IMR-90 (cell line): ENCODE measurements around the gene CUX1. TPM values are rescaled to one million over a fixed set of nuclear protein-coding genes. Genes with fewer than 3 reads are reported as not detected.

Source experiments
- ATAC-seq: fragments of 200-7000 bp; cut with Tn5 transposase; 2 replicates; pipeline ENCODE4 v1.9.1; 2020; ENCODE audit warnings: low read depth, mild to moderate bottlenecking, moderate library complexity
- BruUV-seq: library from RNA; stranded (reverse); fragments of 400-500 nt; replicated peaks from 2 replicates; lab custom pipeline; 2021; lab: Mats Ljungman, UMichigan
- CTCF ChIA-PET: fragments of 300-600 bp; formaldehyde crosslinking; extraction: SDS; loops from one replicate; lab custom pipeline; 2021; ENCODE audit warnings: antibody characterized with exemption; lab: Yijun Ruan, JAX
- POLR2A ChIA-PET: fragments of 300-600 bp; sonication (Branson Sonifier 250); formaldehyde crosslinking; loops from one replicate; lab custom pipeline; 2022; ENCODE audit warnings: antibody characterized with exemption; ENCODE audit not compliant: unreplicated experiment; lab: Charles Lee
- DNase-seq: peaks from one replicate; pipeline ENCODE4 v3.0.0; 2013
- H2AFZ ChIP-seq: replicated peaks from 2 replicates; pipeline ENCODE3; 2013; ENCODE audit warnings: low read length, mild to moderate bottlenecking; ENCODE audit not compliant: poor library complexity
- H2AK5ac ChIP-seq: 2 replicates; pipeline ENCODE4 v1.6.1; 2013; ENCODE audit warnings: low read depth, low read length, inconsistent platforms
- H2AK9ac ChIP-seq: replicated peaks from 2 replicates; pipeline ENCODE3; 2013; ENCODE audit warnings: mild to moderate bottlenecking, low read depth, low read length, moderate library complexity; ENCODE audit not compliant: poor library complexity
- H2BK120ac ChIP-seq: 2 replicates; pipeline ENCODE4 v1.6.1; 2013; ENCODE audit warnings: low read depth, low read length, inconsistent platforms
- H2BK15ac ChIP-seq: 3 replicates; pipeline ENCODE4 v1.6.1; 2013; ENCODE audit warnings: low read depth, low read length, inconsistent platforms
- H2BK20ac ChIP-seq: 2 replicates; pipeline ENCODE4 v1.6.1; 2013; ENCODE audit warnings: low read depth, mild to moderate bottlenecking, inconsistent platforms, low read length, moderate library complexity
- H2BK5ac ChIP-seq: 2 replicates; pipeline ENCODE4 v1.6.1; 2013; ENCODE audit warnings: mild to moderate bottlenecking, low read depth, low read length, inconsistent platforms; ENCODE audit not compliant: poor library complexity, severe bottlenecking
- H3K14ac ChIP-seq: replicated peaks from 2 replicates; pipeline ENCODE4 v1.6.1; 2013; ENCODE audit warnings: low read depth, low read length, inconsistent platforms
- H3K18ac ChIP-seq: 2 replicates; pipeline ENCODE4 v1.6.1; 2013; ENCODE audit warnings: low read depth, low read length, control low read depth
- H3K23ac ChIP-seq: 2 replicates; pipeline ENCODE4 v1.6.1; 2013; ENCODE audit warnings: low read depth, low read length, inconsistent platforms
- H3K27ac ChIP-seq: 2 replicates; pipeline ENCODE4 v1.5.1; 2013; ENCODE audit warnings: mild to moderate bottlenecking, control low read depth, low read length; ENCODE audit not compliant: insufficient read depth
- H3K27me3 ChIP-seq: 2 replicates; pipeline ENCODE4 v1.6.1; 2013; ENCODE audit warnings: low read length; ENCODE audit not compliant: control insufficient read depth, insufficient read depth
- H3K36me3 ChIP-seq: 2 replicates; pipeline ENCODE4 v1.6.1; 2013; ENCODE audit warnings: low read length, mixed read lengths; ENCODE audit not compliant: control insufficient read depth, insufficient read depth
- H3K4ac ChIP-seq: 2 replicates; pipeline ENCODE4 v1.6.1; 2013; ENCODE audit warnings: low read depth, low read length, inconsistent platforms
- H3K4me1 ChIP-seq: 2 replicates; pipeline ENCODE4 v1.6.1; 2013; ENCODE audit warnings: low read length, mixed read lengths; ENCODE audit not compliant: control insufficient read depth, insufficient read depth
- H3K4me2 ChIP-seq: 2 replicates; pipeline ENCODE4 v1.6.1; 2013; ENCODE audit warnings: low read depth, mild to moderate bottlenecking, control low read depth, low read length, moderate library complexity
- H3K4me3 ChIP-seq: 2 replicates; pipeline ENCODE4 v1.5.1; 2013; ENCODE audit warnings: low read depth, mild to moderate bottlenecking, control low read depth, low read length, moderate library complexity; ENCODE audit not compliant: insufficient read depth
- H3K56ac ChIP-seq: 2 replicates; pipeline ENCODE4 v1.6.1; 2013; ENCODE audit warnings: low read length, inconsistent platforms; ENCODE audit not compliant: insufficient read depth; ENCODE audit errors: extremely low read depth
- H3K79me1 ChIP-seq, 2 experiments: 2 replicates each; pipeline ENCODE4 v1.6.1; 2013; ENCODE audit warnings: low read length in 2 of 2, inconsistent platforms in 1 of 2, low read depth in 1 of 2
- H3K9ac ChIP-seq: 2 replicates; pipeline ENCODE4 v1.6.1; 2013; ENCODE audit warnings: low read depth, low read length, control low read depth
- H3K9me1 ChIP-seq: 2 replicates; pipeline ENCODE4 v1.6.1; 2013; ENCODE audit warnings: low read length, inconsistent platforms; ENCODE audit not compliant: insufficient read depth
- H3K9me3 ChIP-seq: 2 replicates; pipeline ENCODE4 v1.6.1; 2013; ENCODE audit warnings: low read length; ENCODE audit not compliant: control insufficient read depth, insufficient read depth
- H4K20me1 ChIP-seq: 2 replicates; pipeline ENCODE4 v1.6.1; 2013; ENCODE audit warnings: low read length, inconsistent platforms; ENCODE audit not compliant: insufficient read depth
- H4K5ac ChIP-seq: 2 replicates; pipeline ENCODE4 v1.6.1; 2013; ENCODE audit warnings: mild to moderate bottlenecking, low read depth, low read length, control low read depth
- H4K8ac ChIP-seq, 2 experiments: 2 replicates each; pipeline ENCODE4 v1.6.1; 2013; ENCODE audit warnings: low read depth in 2 of 2, low read length in 2 of 2, control low read depth in 1 of 2, inconsistent platforms in 1 of 2
- H4K91ac ChIP-seq: 2 replicates; pipeline ENCODE4 v1.6.1; 2013; ENCODE audit warnings: low read depth, low read length, inconsistent platforms; ENCODE audit not compliant: insufficient read depth
- BHLHE40 ChIP-seq: fragments of 150-350 bp; IDR thresholded peaks from 2 replicates; pipeline ENCODE4 v1.6.1; 2016; ENCODE audit warnings: mild to moderate bottlenecking, low read depth, low read length
- CHD1 ChIP-seq: IDR thresholded peaks from 2 replicates; pipeline ENCODE4 v1.6.1; 2012; ENCODE audit warnings: low read depth, low read length, improper control_type of control experiment
- CTCF ChIP-seq: conservative IDR thresholded peaks from 2 replicates; pipeline ENCODE4 v1.5.1; 2012; ENCODE audit warnings: mild to moderate bottlenecking, low read depth, low read length, improper control_type of control experiment
- ELK1 ChIP-seq: fragments of 150-350 bp; IDR thresholded peaks from 2 replicates; pipeline ENCODE4 v1.6.1; 2016; ENCODE audit warnings: low read depth, mild to moderate bottlenecking, low read length, moderate library complexity, borderline replicate concordance
- MAFK ChIP-seq: IDR thresholded peaks from 2 replicates; pipeline ENCODE4 v1.6.1; 2012; ENCODE audit warnings: low read depth, low read length, improper control_type of control experiment
- MXI1 ChIP-seq: IDR thresholded peaks from 2 replicates; pipeline ENCODE4 v1.6.1; 2012; ENCODE audit warnings: low read depth, mild to moderate bottlenecking, low read length, moderate library complexity, borderline replicate concordance
- POLR2A ChIP-seq: IDR thresholded peaks from 2 replicates; pipeline ENCODE4 v1.6.1; 2012; ENCODE audit warnings: mild to moderate bottlenecking, low read depth, low read length
- SMC3 ChIP-seq: fragments of 150-350 bp; IDR thresholded peaks from 2 replicates; pipeline ENCODE4 v1.6.1; 2016; ENCODE audit warnings: low read depth, mild to moderate bottlenecking, antibody characterized with exemption, low read length, moderate library complexity
- USF2 ChIP-seq: fragments of 150-350 bp; IDR thresholded peaks from 2 replicates; pipeline ENCODE4 v1.6.1; 2017; ENCODE audit warnings: mild to moderate bottlenecking, antibody characterized with exemption, low read length, low read depth
- WGBS, 2 experiments: methylation state at CpG; one replicate each; pipeline versions ENCODE4 v1.1.5 to v1.1.7; 2013; ENCODE audit warnings: missing lambda C conversion rate in 2 of 2; ENCODE audit not compliant: insufficient read length in 1 of 2; ENCODE audit errors: extremely low coverage in 2 of 2; 5-methylcytosine and 5-hydroxymethylcytosine counted together
- dilution Hi-C: fragments of 300-500 bp; cut with HindIII; formaldehyde crosslinking; loops from one replicate; pipeline ENCODE4 v1.14.3; 2018; ENCODE audit warnings: low sequenced_read_pairs; ENCODE audit not compliant: unreplicated experiment
- in situ Hi-C: fragments of 300-500 bp; cut with MboI; formaldehyde crosslinking; loops from 3 replicates; pipeline ENCODE4 v1.14.3; 2019; ENCODE audit warnings: low sequenced_read_pairs, inconsistent platforms, mixed read lengths
- intact Hi-C: fragments of 100-400 bp; cut with micrococcal nuclease; formaldehyde crosslinking; loops from 2 replicates; pipeline ENCODE4 v1.10.0; 2022
- polyA plus RNA-seq, 3 experiments: library from polyadenylated mRNA; depleted of rRNA; stranded (reverse); fragments of >200 nt; gene quantifications; 2 replicates each; pipeline ENCODE4 v1.2.3, GENCODE V29; 2012; ENCODE audit warnings: low replicate concordance in 1 of 3
- total RNA-seq: library from RNA; depleted of rRNA; stranded (reverse); fragments of >200 nt; gene quantifications from 2 replicates; pipeline ENCODE4 v1.2.3, GENCODE V29; 2012

CUX1 gene
- total and polyA plus RNA-seq, 2 of the 4 experiments (the other 2 are of a cell fraction), result 19.7 to 46.4 TPM

- Histone ChIP-seq H4K20me1 (no peaks in the 10 kb centered on the region), H3K9me1 (peaks cover 4% of the 10 kb centered on the region; the same call in 1 of the 2 replicates), H3K56ac (no peak overlapping the region), H3K4me1 (no peaks in the 10 kb centered on the region), H2AK5ac (no peak overlapping the region), H2AK9ac (no peak overlapping the region), H3K4me2 (no peak overlapping the region), H2BK15ac (no peak overlapping the region), H3K18ac (no peak overlapping the region), H4K5ac (no peak overlapping the region), H3K4ac (no peak overlapping the region), H3K79me1 (no peaks in the 10 kb centered on the region), H2AFZ (no peak overlapping the region), H3K27me3 (peaks cover 1% of the 10 kb centered on the region; the same call in 1 of the 2 replicates), H2BK20ac (no peak overlapping the region), H3K9me3 (no peaks in the 10 kb centered on the region), H3K9ac (no peak overlapping the region), H3K23ac (no peak overlapping the region), H3K27ac (no peak overlapping the region), H3K4me3 (no peak overlapping the region), H4K91ac (no peak overlapping the region), H2BK5ac (no peak overlapping the region), H4K8ac (no peak overlapping the region), H2BK120ac (no peak overlapping the region), H3K36me3 (peaks cover 1% of the 10 kb centered on the region; the same call in 1 of the 2 replicates), H3K14ac (no peak overlapping the region)
- ATAC-seq, result peak; percentile 59
- BruUV-seq, result no TSS peak
- TF ChIP-seq POLR2A (no peak), CHD1 (no peak), MAFK (no peak), MXI1 (no peak), SMC3 (no peak), BHLHE40 (no peak), USF2 (no peak), ELK1 (no peak), CTCF (no peak)
- dilution Hi-C loops (no loop called here), intact Hi-C loops (no loop called here), in situ Hi-C loops (no loop called here)
- no peak for DNase-seq
- WGBS, 2 experiments, result 50% methylated on average over 39 of the region's 73 CpGs; no CpG with 5 or more reads in 1 of the 2 experiments
- CTCF ChIA-PET, result no interaction called here
- POLR2A ChIA-PET, result no interaction called here
Observed at GRCh38 chr7:102321351-102322201, 504.1 kb downstream of the CUX1 start.
